HG02840 (cell line): ENCODE data around the gene SH2D3A.
"Not testable (repeated sequence)": the region's sequence is repeated elsewhere in the genome, so short reads cannot be mapped to it uniquely, and the experiment has no call there.

Experiments
- ATAC-seq: cut with Tn5 transposase; IDR thresholded peaks from one replicate; pipeline ENCODE4 v1.9.1; 2021; ENCODE audit warnings: mild to moderate bottlenecking, moderate library complexity, moderate number of reproducible peaks; ENCODE audit not compliant: unreplicated experiment, low FRiP score

Gene SH2D3A

GRCh38 chr19:6762253-6762797 lies 4.9 kb downstream of the SH2D3A start:
- not testable (repeated sequence) for ATAC-seq

DNA sequence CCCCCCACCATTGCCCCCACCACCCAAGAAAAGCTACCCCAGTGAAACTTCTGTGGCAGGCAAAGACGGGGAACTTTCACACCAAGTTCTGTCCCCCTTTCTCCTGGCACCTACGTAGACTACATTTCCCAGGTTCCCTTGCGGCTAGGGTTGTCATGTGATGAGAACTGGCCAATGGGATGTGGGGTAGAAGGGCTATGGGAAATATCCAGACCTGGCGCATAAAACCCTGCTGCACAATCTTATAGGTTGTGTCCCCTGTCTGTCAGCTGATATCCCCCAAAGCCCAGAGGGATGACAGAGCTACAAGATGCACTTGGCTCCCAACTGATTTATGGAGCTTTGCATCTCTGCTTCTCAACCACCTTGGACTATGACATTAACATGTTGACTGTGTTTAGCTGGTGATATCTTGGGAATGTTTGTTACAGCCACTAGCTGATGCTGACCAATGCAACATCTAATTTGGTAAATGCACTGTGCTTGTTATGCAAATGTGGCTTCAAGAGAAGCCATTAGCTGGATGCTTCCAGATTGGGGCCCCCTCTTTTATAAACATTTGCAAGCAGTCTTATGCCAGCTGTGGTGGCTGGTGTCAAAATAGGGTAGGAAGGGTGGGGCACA lies 6.1 kb downstream of the SH2D3A start:
- no peak for ATAC-seq

DNA sequence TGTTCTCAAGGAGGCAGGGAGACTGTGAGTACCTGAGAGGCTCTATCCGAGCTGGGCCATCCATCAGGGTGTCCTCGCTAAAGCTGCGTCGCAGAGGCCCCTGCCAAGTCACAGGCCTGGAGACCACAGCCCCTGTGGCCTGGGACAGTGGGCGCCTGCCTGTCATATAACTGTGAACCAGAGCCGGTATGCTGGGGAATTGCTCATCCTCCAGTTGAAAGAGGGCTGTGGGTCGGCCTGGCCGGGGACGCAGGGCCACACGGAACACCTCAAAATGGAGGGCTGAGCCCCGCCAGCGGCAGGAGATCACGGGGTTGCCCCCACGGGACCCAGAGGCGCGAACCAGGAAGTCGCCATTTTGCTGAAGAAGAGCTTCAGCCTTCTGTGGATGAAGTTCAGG lies 6.6 kb downstream of the SH2D3A start:
- no peak for ATAC-seq

DNA sequence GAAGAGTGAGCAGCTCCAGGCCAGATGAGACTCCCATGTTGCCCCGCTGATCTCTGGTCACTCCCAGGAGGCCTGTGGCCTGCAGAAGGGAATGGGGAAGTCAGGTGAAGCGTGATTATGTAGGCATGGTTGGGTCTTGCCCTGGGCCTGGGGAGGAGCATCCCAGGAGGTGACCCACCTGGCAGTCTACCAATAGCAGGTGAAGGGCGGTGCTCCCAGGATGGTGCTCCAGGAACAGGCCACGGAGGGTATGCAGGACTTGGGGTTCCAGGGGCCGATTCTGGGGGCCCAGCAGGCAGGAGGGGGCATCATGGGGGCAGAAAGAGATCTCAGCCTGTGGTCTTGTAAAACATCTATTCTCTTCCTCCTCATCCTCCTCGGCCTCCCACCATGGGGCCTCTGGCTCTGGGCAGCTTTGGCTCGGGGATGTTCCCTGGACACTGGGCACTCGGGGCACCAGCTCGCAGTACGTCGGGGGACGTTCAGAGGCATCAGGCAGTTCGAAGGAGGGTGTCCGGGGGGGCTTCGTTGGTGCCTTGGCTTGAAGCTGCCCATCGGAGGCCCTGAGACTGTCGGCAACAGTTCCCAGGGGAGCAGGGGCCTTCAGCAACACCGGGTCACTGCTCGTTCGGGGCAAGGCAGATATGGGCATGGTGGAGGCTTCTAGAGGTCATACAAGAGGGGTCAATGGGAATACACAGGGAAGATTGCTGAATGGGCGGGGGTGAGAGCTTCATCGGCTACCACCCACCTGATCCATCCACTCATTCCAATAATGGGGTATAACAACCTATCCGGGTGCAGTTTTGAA lies 12.4 kb downstream of the SH2D3A start:
- ATAC-seq = no peak

GRCh38 chr19:6754136-6754535 lies 13.1 kb downstream of the SH2D3A start:
- ATAC-seq = no peak

- ATAC-seq = peak; percentile 64
Measured at GRCh38 chr19:6753178-6754031, 13.8 kb downstream of the SH2D3A start.

DNA sequence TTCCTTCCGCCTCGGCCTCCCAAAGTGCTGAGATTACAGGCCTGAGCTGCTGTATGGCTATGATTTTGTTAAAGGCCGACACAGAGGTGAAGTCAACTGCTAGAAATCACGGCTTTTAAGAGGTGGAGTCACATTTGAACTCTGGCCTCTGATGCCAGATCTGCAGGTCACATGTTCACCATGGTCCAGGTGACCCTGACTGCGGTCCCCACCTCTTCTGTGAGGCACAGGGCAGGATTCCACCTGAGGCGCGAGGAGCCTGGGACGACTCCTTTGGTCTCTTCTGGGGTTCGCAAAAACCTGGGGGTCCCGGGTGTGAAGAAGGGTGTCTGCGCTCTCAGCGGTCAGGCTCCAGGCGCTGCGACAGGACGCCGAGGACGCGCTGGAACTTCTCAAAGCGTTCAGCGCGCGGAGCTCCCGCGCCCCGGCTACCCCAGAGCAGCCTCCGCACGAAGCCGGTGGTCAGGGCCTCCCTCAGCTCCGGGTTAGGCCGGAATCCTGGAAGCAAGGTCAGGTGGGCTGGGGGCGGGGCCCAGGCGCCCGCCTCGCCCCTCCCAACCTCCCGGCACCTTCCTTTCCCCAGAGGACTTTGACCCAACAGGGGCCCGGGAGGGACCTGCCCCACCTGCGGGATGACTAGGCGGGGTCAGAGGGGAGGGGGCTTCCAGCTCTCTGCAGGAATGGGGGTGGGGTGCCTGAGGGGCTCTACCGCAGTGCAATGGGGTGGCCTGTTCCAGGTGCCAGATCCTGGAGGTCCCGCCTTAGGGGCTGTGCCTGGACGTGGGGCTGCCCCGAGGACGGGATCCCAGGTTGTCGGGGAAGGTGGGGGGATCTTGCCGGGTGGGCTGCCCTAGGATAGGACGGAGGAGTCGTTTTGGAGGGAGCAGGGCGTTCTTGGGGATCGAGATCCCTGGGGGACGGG lies 14.7 kb downstream of the SH2D3A start:
- ATAC-seq = no peak

DNA sequence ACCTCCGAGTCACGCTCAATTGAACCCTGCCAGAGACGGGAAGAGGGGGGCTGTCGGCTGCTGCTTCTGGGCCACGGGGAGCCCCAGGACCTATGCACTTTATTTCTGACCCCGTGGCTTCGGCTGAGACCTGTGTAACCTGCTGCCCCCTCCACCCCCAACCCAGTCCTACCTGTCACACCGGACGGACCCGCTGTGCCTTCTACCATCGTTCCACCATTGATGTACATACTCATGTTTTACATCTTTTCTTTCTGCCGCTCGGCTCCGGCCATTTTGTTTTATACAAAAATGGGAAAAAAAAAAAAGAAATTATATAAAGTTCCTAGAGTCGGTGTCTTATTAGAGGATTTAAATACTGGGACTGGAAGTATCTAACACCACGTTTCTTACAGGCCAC lies 16.0 kb downstream of the SH2D3A start:
- ATAC-seq = no peak

DNA sequence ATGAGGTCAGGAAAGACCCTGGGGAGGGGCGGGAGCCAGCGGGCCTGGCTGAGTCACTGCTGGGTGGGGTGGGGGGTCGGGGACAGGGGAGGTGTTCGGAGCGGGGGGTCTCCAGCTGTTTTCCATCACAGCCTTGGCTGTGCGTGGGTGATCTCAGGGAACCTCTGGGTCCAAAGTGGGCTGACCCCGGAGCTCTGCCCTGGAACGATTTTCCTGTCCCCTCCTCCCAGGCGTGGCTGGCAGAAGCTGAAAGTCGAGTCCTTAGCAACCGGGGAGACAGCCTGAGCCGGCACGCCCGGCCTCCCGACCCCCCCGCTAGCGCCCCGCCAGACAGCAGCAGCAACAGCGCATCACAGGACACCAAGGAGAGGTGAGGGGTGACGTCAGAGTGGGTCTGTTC lies 17.2 kb downstream of the SH2D3A start:
- ATAC-seq = no peak

DNA sequence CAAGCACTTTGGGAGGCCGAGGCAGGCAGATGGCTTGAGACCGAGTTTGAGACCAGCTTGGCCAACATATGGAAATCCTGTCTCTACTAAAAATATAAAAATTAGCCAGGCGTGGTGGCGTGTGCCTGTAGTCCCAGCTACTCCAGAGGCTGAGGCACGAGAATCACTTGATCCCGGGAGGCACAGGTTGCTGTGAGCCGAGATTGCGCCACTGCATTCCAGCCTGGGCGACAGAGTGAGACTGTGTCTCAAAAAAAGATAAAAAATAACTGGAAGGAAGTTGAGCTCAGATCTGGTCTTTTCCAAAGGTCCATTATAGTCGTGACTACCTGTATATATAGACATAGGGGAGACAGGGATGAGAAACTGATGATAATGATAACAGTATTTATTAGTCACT lies 18.7 kb downstream of the SH2D3A start:
- not testable (repeated sequence) for ATAC-seq

- no peak for ATAC-seq
Measured at GRCh38 chr19:6745965-6746364, 21.3 kb downstream of the SH2D3A start.

GRCh38 chr19:6744381-6745301 lies 22.6 kb downstream of the SH2D3A start:
- no peak for ATAC-seq

DNA sequence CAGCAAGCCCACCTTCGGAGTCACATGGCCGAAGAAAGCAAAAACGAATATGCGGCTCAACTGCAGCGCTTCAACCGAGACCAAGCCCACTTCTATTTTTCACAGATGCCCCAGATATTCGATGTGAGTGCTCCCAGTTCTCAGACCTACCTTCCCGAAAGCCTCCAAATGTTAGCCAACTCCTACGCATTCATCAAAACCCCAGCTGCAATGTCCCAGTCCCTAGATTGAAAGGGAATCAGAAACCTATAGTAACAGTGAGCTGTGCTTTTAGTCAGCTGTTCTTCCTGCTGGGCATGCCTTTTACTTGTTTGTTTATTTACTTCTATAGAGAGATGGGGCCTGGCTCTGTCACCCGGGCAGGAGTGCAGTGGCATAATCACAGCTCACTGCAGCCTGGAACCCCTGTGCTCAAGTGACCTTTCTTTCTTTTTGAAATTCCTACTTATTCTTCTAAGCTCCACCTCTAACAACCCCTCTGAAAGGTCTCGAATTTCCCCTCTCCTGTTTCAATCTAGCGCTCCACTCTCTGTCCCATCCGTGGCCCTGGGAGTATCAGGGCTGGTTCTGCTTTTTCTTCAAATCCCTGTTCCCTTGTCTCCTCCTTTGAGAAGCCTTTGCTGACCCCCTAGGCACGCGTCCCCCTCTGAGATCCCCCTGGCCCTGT lies 23.4 kb downstream of the SH2D3A start:
- ATAC-seq = no peak

- ATAC-seq = no peak
Measured at GRCh38 chr19:6743066-6743465, 24.2 kb downstream of the SH2D3A start.

DNA sequence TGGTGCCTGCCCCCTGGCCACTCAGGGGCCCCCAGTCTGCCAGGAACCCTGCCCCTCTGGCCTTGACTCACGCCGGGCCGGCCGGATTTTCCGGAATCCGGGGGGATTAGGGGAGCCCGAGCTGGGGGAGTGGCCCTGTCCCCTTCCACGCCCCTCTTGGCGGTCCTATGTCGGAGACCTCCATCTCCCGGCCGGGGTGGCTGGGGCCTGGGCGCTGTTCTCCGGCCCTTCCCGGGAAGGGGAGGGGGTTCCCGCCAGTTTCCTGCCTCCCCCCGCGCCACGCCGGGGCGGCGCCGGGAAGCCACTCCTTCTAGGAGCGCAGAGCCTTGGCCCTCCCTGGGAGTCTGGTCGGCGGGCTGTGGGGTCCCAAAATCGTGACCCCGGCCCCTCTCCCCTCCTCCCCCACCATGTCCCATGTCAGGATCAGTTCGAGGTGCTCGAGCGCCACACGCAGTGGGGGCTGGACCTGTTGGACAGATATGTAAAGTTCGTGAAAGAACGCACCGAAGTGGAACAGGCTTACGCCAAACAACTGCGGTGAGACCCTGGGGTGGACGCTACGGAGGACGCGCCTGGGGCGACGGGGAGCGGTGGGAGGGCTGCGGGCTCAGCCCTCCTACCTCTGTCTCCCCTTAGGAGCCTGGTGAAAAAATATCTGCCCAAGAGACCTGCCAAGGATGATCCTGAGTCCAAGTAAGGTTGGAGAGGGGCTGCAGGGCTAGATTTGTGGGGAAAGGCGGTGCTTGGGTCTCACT lies 26.5 kb downstream of the SH2D3A start:
- no peak for ATAC-seq

- no peak for ATAC-seq
Measured at GRCh38 chr19:6739883-6740588, 27.2 kb downstream of the SH2D3A start.

DNA sequence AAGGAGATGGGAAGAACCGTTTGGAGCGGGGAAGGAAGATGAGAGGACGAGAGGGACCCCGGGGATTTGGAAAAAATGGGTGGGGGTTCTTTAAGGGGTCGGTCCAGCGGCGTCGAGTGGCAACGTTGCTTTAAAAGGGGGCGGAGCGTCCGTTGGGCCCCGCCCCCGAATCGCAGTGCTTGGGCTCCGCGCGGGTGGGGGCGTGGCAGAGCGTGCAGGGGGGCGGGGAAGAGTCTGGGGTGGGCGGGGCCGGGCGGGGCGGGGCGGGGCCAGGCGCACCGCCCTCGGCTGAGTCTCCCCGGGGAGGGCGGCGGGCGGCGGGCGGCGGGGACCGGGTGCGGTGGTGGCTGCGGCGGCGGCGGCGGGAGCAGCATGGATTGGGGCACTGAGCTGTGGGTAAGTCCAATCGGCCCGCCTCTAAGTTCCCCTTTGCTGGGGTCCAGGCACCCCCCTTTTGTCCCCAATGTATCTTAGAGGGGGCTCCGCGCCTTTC lies 27.8 kb downstream of the SH2D3A start, which contains the start of gene TRIP10:
TSS of gene TRIP10 (plus strand) at position 291 of the 493 bp plus-strand sequence. CDS start at position 373, 82 bp downstream.
- ATAC-seq = no peak
